OCI-M2 (cell line): ENCODE results near the gene SPATS2L.

Experiments
- DNase-seq: peaks from one replicate; lab custom pipeline; 2025; ENCODE audit not compliant: unreplicated experiment; lab: John Stamatoyannopoulos, UW

Gene SPATS2L

GRCh38 chr2:200348897-200349563 is 42.5 kb downstream of the SPATS2L start:
- no peak for DNase-seq

- no peak for DNase-seq
Measured at GRCh38 chr2:200349868-200350267, 43.4 kb downstream of the SPATS2L start.

- DNase-seq: no peak
Measured at GRCh38 chr2:200350850-200351285, 44.4 kb downstream of the SPATS2L start.

GRCh38 chr2:200351815-200352214 is 45.3 kb downstream of the SPATS2L start:
- no peak for DNase-seq

- DNase-seq: no peak
Measured at GRCh38 chr2:200352636-200353035, 46.1 kb downstream of the SPATS2L start.

- no peak for DNase-seq
Measured at GRCh38 chr2:200353120-200353519, 46.6 kb downstream of the SPATS2L start.

- DNase-seq: no peak
Measured at GRCh38 chr2:200353874-200354273, 47.4 kb downstream of the SPATS2L start.

- no peak for DNase-seq
Measured at GRCh38 chr2:200354833-200355751, 48.6 kb downstream of the SPATS2L start.

GRCh38 chr2:200356321-200356720 is 49.8 kb downstream of the SPATS2L start:
- no peak for DNase-seq

- no peak for DNase-seq
Measured at GRCh38 chr2:200356857-200357384, 50.4 kb downstream of the SPATS2L start.

GRCh38 chr2:200357845-200358244 is 51.4 kb downstream of the SPATS2L start:
- no peak for DNase-seq

- DNase-seq: no peak
Measured at GRCh38 chr2:200359552-200359951, 53.1 kb downstream of the SPATS2L start.

- no peak for DNase-seq
Measured at GRCh38 chr2:200360364-200360763, 53.9 kb downstream of the SPATS2L start.

GRCh38 chr2:200362202-200362917 is 55.9 kb downstream of the SPATS2L start:
- DNase-seq: no peak

- no peak for DNase-seq
Measured at GRCh38 chr2:200363279-200363678, 56.8 kb downstream of the SPATS2L start.

- DNase-seq: no peak
Measured at GRCh38 chr2:200364142-200364541, 57.6 kb downstream of the SPATS2L start.

- no peak for DNase-seq
Measured at GRCh38 chr2:200364620-200365019, 58.1 kb downstream of the SPATS2L start.

- no peak for DNase-seq
Measured at GRCh38 chr2:200365209-200365608, 58.7 kb downstream of the SPATS2L start.

GRCh38 chr2:200367155-200367554 is 60.7 kb downstream of the SPATS2L start:
- DNase-seq: no peak

GRCh38 chr2:200369886-200370285 is 63.4 kb downstream of the SPATS2L start:
- DNase-seq: no peak

- DNase-seq: no peak
Measured at GRCh38 chr2:200373231-200373630, 66.7 kb downstream of the SPATS2L start.
